ENCODE data around the gene CSF1R. TPM values are rescaled to one million over a fixed set of nuclear protein-coding genes. Genes with fewer than 3 reads are reported as not detected.

Gene CSF1R
- polyA plus RNA-seq, 1 donor (not counting 4 experiments of a cell fraction or from before 2014, with no cell fraction given), result not detected

GRCh38 chr5:150124111-150124557 lies 37.8 kb upstream of the CSF1R start:
- H3K27me3 ChIP-seq (ENCODE audit: control insufficient read depth, extremely low read depth, insufficient read depth, low read length), result peaks cover 2% of the 10 kb centered on the region
- dilution Hi-C loops (cut with MboI; ENCODE audit: extremely low pct_ligation_motif_present, low sequenced_read_pairs), result no loop called here
- H3K9me1 ChIP-seq (ENCODE audit: control insufficient read depth, extremely low read depth, insufficient read depth, low read length), result no peaks in the 10 kb centered on the region
- no peak overlapping the region for H2AFZ ChIP-seq (ENCODE audit: control insufficient read depth, low read length)
- H3K9me3 ChIP-seq (ENCODE audit: control insufficient read depth, low read depth, low read length), result no peaks in the 10 kb centered on the region
- no peaks in the 10 kb centered on the region for H3K79me2 ChIP-seq (ENCODE audit: control insufficient read depth, insufficient read depth, low read length)
- TF ChIP-seq, protein P1, sequence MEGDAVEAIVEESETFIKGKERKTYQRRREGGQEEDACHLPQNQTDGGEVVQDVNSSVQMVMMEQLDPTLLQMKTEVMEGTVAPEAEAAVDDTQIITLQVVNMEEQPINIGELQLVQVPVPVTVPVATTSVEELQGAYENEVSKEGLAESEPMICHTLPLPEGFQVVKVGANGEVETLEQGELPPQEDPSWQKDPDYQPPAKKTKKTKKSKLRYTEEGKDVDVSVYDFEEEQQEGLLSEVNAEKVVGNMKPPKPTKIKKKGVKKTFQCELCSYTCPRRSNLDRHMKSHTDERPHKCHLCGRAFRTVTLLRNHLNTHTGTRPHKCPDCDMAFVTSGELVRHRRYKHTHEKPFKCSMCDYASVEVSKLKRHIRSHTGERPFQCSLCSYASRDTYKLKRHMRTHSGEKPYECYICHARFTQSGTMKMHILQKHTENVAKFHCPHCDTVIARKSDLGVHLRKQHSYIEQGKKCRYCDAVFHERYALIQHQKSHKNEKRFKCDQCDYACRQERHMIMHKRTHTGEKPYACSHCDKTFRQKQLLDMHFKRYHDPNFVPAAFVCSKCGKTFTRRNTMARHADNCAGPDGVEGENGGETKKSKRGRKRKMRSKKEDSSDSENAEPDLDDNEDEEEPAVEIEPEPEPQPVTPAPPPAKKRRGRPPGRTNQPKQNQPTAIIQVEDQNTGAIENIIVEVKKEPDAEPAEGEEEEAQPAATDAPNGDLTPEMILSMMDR (optimal IDR thresholded peaks at IDR 0.05 in 1 of 3, IDR thresholded peaks at IDR 0.05 in 1 of 3, conservative IDR thresholded peaks at IDR 0.05 in 1 of 3; ENCODE audit: extremely low read depth in 1 of 3, insufficient read depth in 2 of 3, low read length in 3 of 3), result no peak
- no peak for TF ChIP-seq EZH2 (IDR thresholded peaks at IDR 0.05; ENCODE audit: low read length)
- no peaks in the 10 kb centered on the region for H4K20me1 ChIP-seq (ENCODE audit: control insufficient read depth, extremely low read depth, insufficient read depth, low read length)
- H3K4me1 ChIP-seq (ENCODE audit: control insufficient read depth, extremely low read depth, insufficient read depth, low read length), result no peaks in the 10 kb centered on the region
- no peak overlapping the region for H3K9ac ChIP-seq (ENCODE audit: control insufficient read depth, extremely low read depth, insufficient read depth, low read length)
- no peak overlapping the region for H3K4me3 ChIP-seq (ENCODE audit: control insufficient read depth in 2 of 3, extremely low read depth in 1 of 3, insufficient read depth in 2 of 3, low read depth in 1 of 3, low read length in 3 of 3)
- no peak overlapping the region for H3K27ac ChIP-seq (ENCODE audit: control insufficient read depth, insufficient read depth, low read length)
- DNase-seq (ENCODE audit: low read depth, low spot score) (no peak), FAIRE-seq (no peak)
- no peak overlapping the region for H3K4me2 ChIP-seq (ENCODE audit: control insufficient read depth, extremely low read depth, insufficient read depth, low read depth, low read length)
- no peaks in the 10 kb centered on the region for H3K36me3 ChIP-seq (ENCODE audit: control insufficient read depth in 2 of 2, extremely low read depth in 1 of 2, insufficient read depth in 2 of 2, low read length in 2 of 2)

DNA sequence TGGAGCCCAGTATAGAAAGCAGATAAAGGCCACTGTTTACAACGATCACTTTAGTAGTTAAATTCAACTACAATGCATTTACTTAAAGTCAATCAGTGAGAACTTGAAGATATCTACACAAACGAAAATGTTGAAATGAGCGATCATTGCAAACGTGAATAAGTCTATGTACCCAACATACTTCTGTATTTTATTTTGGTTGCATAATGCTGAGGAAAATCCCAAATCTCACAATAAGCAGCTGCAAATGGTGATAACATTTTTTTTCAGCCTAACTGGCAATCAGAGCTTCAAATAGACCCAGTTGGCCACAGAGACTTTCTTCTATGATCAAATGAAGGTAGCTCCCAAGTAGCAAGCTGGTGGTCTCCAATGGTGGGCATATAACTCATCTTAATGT lies 37.2 kb upstream of the CSF1R start:
- Histone ChIP-seq H2AFZ (ENCODE audit: control insufficient read depth, low read length) (no peak overlapping the region), H3K4me3 (ENCODE audit: control insufficient read depth in 2 of 3, extremely low read depth in 1 of 3, insufficient read depth in 2 of 3, low read depth in 1 of 3, low read length in 3 of 3) (no peak overlapping the region), H3K9me1 (ENCODE audit: control insufficient read depth, extremely low read depth, insufficient read depth, low read length) (no peaks in the 10 kb centered on the region), H3K4me2 (ENCODE audit: control insufficient read depth, extremely low read depth, insufficient read depth, low read depth, low read length) (no peak overlapping the region), H3K36me3 (ENCODE audit: control insufficient read depth in 2 of 2, extremely low read depth in 1 of 2, insufficient read depth in 2 of 2, low read length in 2 of 2) (no peaks in the 10 kb centered on the region), H3K79me2 (ENCODE audit: control insufficient read depth, insufficient read depth, low read length) (no peaks in the 10 kb centered on the region), H4K20me1 (ENCODE audit: control insufficient read depth, extremely low read depth, insufficient read depth, low read length) (no peaks in the 10 kb centered on the region), H3K9ac (ENCODE audit: control insufficient read depth, extremely low read depth, insufficient read depth, low read length) (no peak overlapping the region), H3K27me3 (ENCODE audit: control insufficient read depth, extremely low read depth, insufficient read depth, low read length) (peaks cover 4% of the 10 kb centered on the region), H3K9me3 (ENCODE audit: control insufficient read depth, low read depth, low read length) (no peaks in the 10 kb centered on the region), H3K4me1 (ENCODE audit: control insufficient read depth, extremely low read depth, insufficient read depth, low read length) (no peaks in the 10 kb centered on the region), H3K27ac (ENCODE audit: control insufficient read depth, insufficient read depth, low read length) (no peak overlapping the region)
- dilution Hi-C loops (cut with MboI; ENCODE audit: extremely low pct_ligation_motif_present, low sequenced_read_pairs), result no loop called here
- TF ChIP-seq, protein P1 (optimal IDR thresholded peaks at IDR 0.05 in 1 of 3, IDR thresholded peaks at IDR 0.05 in 1 of 3, conservative IDR thresholded peaks at IDR 0.05 in 1 of 3; ENCODE audit: extremely low read depth in 1 of 3, insufficient read depth in 2 of 3, low read length in 3 of 3), result no peak
- TF ChIP-seq EZH2 (IDR thresholded peaks at IDR 0.05; ENCODE audit: low read length), result no peak
- FAIRE-seq, result peak; percentile 55
- no peak for DNase-seq (ENCODE audit: low read depth, low spot score)
